Liver (tissue), 9 donors: ENCODE data around the gene SMPD3. TPM values are rescaled to one million over a fixed set of nuclear protein-coding genes. Genes with fewer than 3 reads are reported as not detected.

ENCODE experiments used
- DNase-seq: peaks from one replicate; pipeline ENCODE4 v3.0.0-alpha.2; 2017; ENCODE audit warnings: low spot score
- H3K27ac ChIP-seq, 2 donors: one replicate each; pipeline ENCODE4 v1.7.0; 2013; ENCODE audit warnings: inconsistent platforms in 2 of 2, low read length in 2 of 2, control low read depth in 1 of 2, low read depth in 1 of 2, mild to moderate bottlenecking in 1 of 2
- H3K27me3 ChIP-seq, 4 donors: one replicate each; pipeline versions ENCODE4 v1.6.1 to v1.7.0; 2013; ENCODE audit warnings: low read length in 3 of 4, inconsistent platforms in 1 of 4, mild to moderate bottlenecking in 1 of 4, moderate library complexity in 1 of 4; ENCODE audit not compliant: control insufficient read depth in 4 of 4, insufficient read depth in 4 of 4
- H3K36me3 ChIP-seq, 4 donors: one replicate each; pipeline versions ENCODE4 v1.6.1 to v1.7.0; 2013; ENCODE audit warnings: low read length in 3 of 4, mild to moderate bottlenecking in 3 of 4, low read depth in 1 of 4, moderate library complexity in 1 of 4; ENCODE audit not compliant: control insufficient read depth in 4 of 4, insufficient read depth in 3 of 4
- H3K4me1 ChIP-seq, 4 donors: one replicate each; pipeline versions ENCODE4 v1.6.1 to v1.7.0; 2013; ENCODE audit warnings: low read length in 3 of 4, mild to moderate bottlenecking in 3 of 4, moderate library complexity in 1 of 4; ENCODE audit not compliant: control insufficient read depth in 4 of 4, insufficient read depth in 4 of 4
- H3K4me3 ChIP-seq, 3 donors: one replicate each; pipeline versions ENCODE4 v1.6.1 to v1.7.0; 2013; ENCODE audit warnings: low read length in 3 of 3, control low read depth in 1 of 3, low read depth in 1 of 3, mild to moderate bottlenecking in 1 of 3
- H3K9ac ChIP-seq, 2 donors: one replicate each; pipeline ENCODE4 v1.7.0; 2013; ENCODE audit warnings: low read length in 2 of 2, mild to moderate bottlenecking in 2 of 2, moderate library complexity in 2 of 2, control low read depth in 1 of 2, low read depth in 1 of 2
- H3K9me3 ChIP-seq, 4 donors: one replicate each; pipeline versions ENCODE4 v1.6.1 to v1.7.0; 2013; ENCODE audit warnings: low read length in 3 of 4; ENCODE audit not compliant: control insufficient read depth in 4 of 4
- ATF3 ChIP-seq: IDR thresholded peaks from 2 replicates; pipeline ENCODE4 v1.6.1; 2016; ENCODE audit warnings: antibody characterized with exemption
- CTCF ChIP-seq: fragments of 150-350 bp; IDR thresholded peaks from 2 replicates; pipeline ENCODE4 v1.5.1; 2017; ENCODE audit warnings: improper control_type of control experiment, low read depth, low read length; ENCODE audit not compliant: missing input control
- EGR1 ChIP-seq, 2 donors: IDR thresholded peaks; 2 replicates each; pipeline ENCODE4 v1.6.1; 2016 to 2018; ENCODE audit warnings: antibody characterized with exemption in 2 of 2, low read depth in 2 of 2
- FOXA1 ChIP-seq: IDR thresholded peaks from 2 replicates; pipeline ENCODE4 v1.6.1; 2016; ENCODE audit warnings: antibody characterized with exemption
- FOXA2 ChIP-seq: IDR thresholded peaks from 2 replicates; pipeline ENCODE4 v1.6.1; 2016; ENCODE audit warnings: antibody characterized with exemption
- GABPA ChIP-seq, 2 donors: IDR thresholded peaks in 1 of 2; conservative IDR thresholded peaks in 1 of 2; 2 replicates each; pipeline ENCODE4 v1.6.1; 2016; ENCODE audit warnings: antibody characterized with exemption in 2 of 2, mild to moderate bottlenecking in 1 of 2, moderate library complexity in 1 of 2
- HNF4A ChIP-seq, 2 donors: conservative IDR thresholded peaks; 2 replicates each; pipeline ENCODE4 v1.6.1; 2016; ENCODE audit warnings: antibody characterized with exemption in 2 of 2, mild to moderate bottlenecking in 2 of 2
- HNF4G ChIP-seq: IDR thresholded peaks from 2 replicates; pipeline ENCODE4 v1.6.1; 2016; ENCODE audit warnings: antibody characterized with exemption
- JUND ChIP-seq, 2 donors: IDR thresholded peaks; 2 replicates each; pipeline ENCODE4 v1.6.1; 2016; ENCODE audit warnings: antibody characterized with exemption in 2 of 2
- MAX ChIP-seq: IDR thresholded peaks from 2 replicates; pipeline ENCODE4 v1.6.1; 2016; ENCODE audit warnings: antibody characterized with exemption
- NR2F2 ChIP-seq: IDR thresholded peaks from 2 replicates; pipeline ENCODE4 v1.6.1; 2016; ENCODE audit warnings: antibody characterized with exemption
- RAD21 ChIP-seq, 2 donors: IDR thresholded peaks; 2 replicates each; pipeline ENCODE4 v1.6.1; 2016; ENCODE audit warnings: antibody characterized with exemption in 2 of 2, mild to moderate bottlenecking in 2 of 2
- REST ChIP-seq: IDR thresholded peaks from 2 replicates; pipeline ENCODE4 v1.6.1; 2016; ENCODE audit warnings: antibody characterized with exemption, mild to moderate bottlenecking
- RXRA ChIP-seq, 2 donors: IDR thresholded peaks; 2 replicates each; pipeline ENCODE4 v1.6.1; 2017 to 2018; ENCODE audit warnings: antibody characterized with exemption in 2 of 2, mild to moderate bottlenecking in 1 of 2
- SP1 ChIP-seq: IDR thresholded peaks from 2 replicates; pipeline ENCODE4 v1.6.1; 2018; ENCODE audit warnings: antibody characterized with exemption, mild to moderate bottlenecking
- TAF1 ChIP-seq: conservative IDR thresholded peaks from 2 replicates; pipeline ENCODE4 v1.6.1; 2016; ENCODE audit warnings: antibody characterized with exemption, mild to moderate bottlenecking
- YY1 ChIP-seq: IDR thresholded peaks from 2 replicates; pipeline ENCODE4 v1.6.1; 2016; ENCODE audit warnings: antibody characterized with exemption, mild to moderate bottlenecking
- ZBTB33 ChIP-seq: IDR thresholded peaks from 2 replicates; pipeline ENCODE4 v1.6.1; 2016; ENCODE audit warnings: antibody characterized with exemption
- WGBS: extraction: QIAGEN DNeasy Blood & Tissue Kit; methylation state at CpG from one replicate; pipeline ENCODE4 v1.1.7; 2013; 5-methylcytosine and 5-hydroxymethylcytosine counted together
- polyA plus RNA-seq, 2 donors: library from polyadenylated mRNA; stranded (reverse) in 1 of 2; unstranded in 1 of 2; fragments of 200-250 nt in 1 of 2; fragments of >200 nt in 1 of 2; fragmentation: Nextera tagmentation in 1 of 2; extraction: Ambion mirVana in 1 of 2; gene quantifications; one replicate each; pipeline versions ENCODE4 v1.2.1 to v1.2.3, GENCODE V29; 2013 to 2015
- total RNA-seq, 2 donors: library from RNA; depleted of rRNA; stranded (reverse); fragments of >200 nt; gene quantifications; one replicate each; pipeline ENCODE4 v1.2.3, GENCODE V29; 2014
- donor health status: healthy.
- donor health status: healthy.
- donor health status: healthy.
- donor health status: healthy.
- donor health status: healthy.

The SMPD3 gene
- total and polyA plus RNA-seq, 4 donors = 0.33 to 10.6 (median 2.7) TPM

GRCh38 chr16:68347605-68348004 lies 100.7 kb downstream of the SMPD3 start:
- Histone ChIP-seq H3K4me3 (no peak overlapping the region), H3K27me3 (no peaks in the 10 kb centered on the region), H3K9me3 (no peaks in the 10 kb centered on the region), H3K9ac (no peak overlapping the region), H3K27ac (no peak overlapping the region), H3K36me3 (peaks cover 6 to 54% (median 22%) of the 10 kb centered on the region in 4 donors), H3K4me1 (peaks cover 2 to 20% (median 17%) of the 10 kb centered on the region in 4 donors)
- WGBS = 95% methylated on average over 4 of the region's 4 CpGs
- TF ChIP-seq FOXA1 (no peak), CTCF (no peak), JUND (IDR thresholded peaks at IDR 0.05) (no peak), NR2F2 (no peak), HNF4A (conservative IDR thresholded peaks at IDR 0.05) (no peak), HNF4G (no peak), FOXA2 (no peak), RXRA (IDR thresholded peaks at IDR 0.05) (no peak), RAD21 (IDR thresholded peaks at IDR 0.05) (no peak), YY1 (no peak), EGR1 (IDR thresholded peaks at IDR 0.05; ENCODE audit: low read depth in 2 of 2) (no peak), ZBTB33 (no peak), MAX (no peak), REST (no peak), SP1 (no peak), ATF3 (no peak), TAF1 (no peak), GABPA (IDR thresholded peaks at IDR 0.05 in 1 of 2, conservative IDR thresholded peaks at IDR 0.05 in 1 of 2) (no peak)
- DNase-seq = no peak
